WTC11 (cell line): ENCODE results near the gene PLA2G12B. TPM values are rescaled to one million over a fixed set of nuclear protein-coding genes. Genes with fewer than 3 reads are reported as not detected.

Experiments used
- ATAC-seq: fragments of 200-7000 bp; cut with Tn5 transposase; 2 replicates; pipeline ENCODE4 v1.10.0; 2021; ENCODE audit warnings: mild to moderate bottlenecking, moderate library complexity
- CTCF ChIA-PET: fragments of 300-600 bp; sonication (Branson Sonifier 250); formaldehyde crosslinking; loops from one replicate; lab custom pipeline; 2021; ENCODE audit warnings: antibody characterized with exemption; lab: Charles Lee
- POLR2A ChIA-PET: fragments of 350-600 bp; sonication (Branson Sonifier 250); formaldehyde crosslinking; loops from one replicate; lab custom pipeline; 2021; ENCODE audit warnings: antibody characterized with exemption; lab: Charles Lee
- DNase-seq: peaks from one replicate; pipeline ENCODE4 v3.0.0; 2021; ENCODE audit warnings: low spot score
- H3K27ac Mint-ChIP-seq: 2 replicates; pipeline ENCODE4 v1.8.0; 2021; ENCODE audit warnings: mixed read lengths
- H3K27me3 Mint-ChIP-seq: 2 replicates; pipeline ENCODE4 v1.8.0; 2021; ENCODE audit warnings: low read depth, mild to moderate bottlenecking, moderate library complexity, mixed read lengths
- H3K36me3 Mint-ChIP-seq: 2 replicates; pipeline ENCODE4 v1.8.0; 2021; ENCODE audit warnings: mixed read lengths
- H3K4me1 Mint-ChIP-seq: 2 replicates; pipeline ENCODE4 v1.8.0; 2022; ENCODE audit warnings: mixed read lengths
- H3K4me3 Mint-ChIP-seq: 2 replicates; pipeline ENCODE4 v1.8.0; 2021; ENCODE audit warnings: mild to moderate bottlenecking, moderate library complexity, mixed read lengths
- H3K9me3 Mint-ChIP-seq: 2 replicates; pipeline ENCODE4 v1.8.0; 2021; ENCODE audit warnings: mixed read lengths
- ATF1 ChIP-seq: sonication (generic); formaldehyde crosslinking; IDR thresholded peaks from 2 replicates; pipeline ENCODE4 v1.8.1; 2023; ENCODE audit warnings: mild to moderate bottlenecking, moderate library complexity, missing genetic modification reagents
- CBFB ChIP-seq: sonication (generic); formaldehyde crosslinking; IDR thresholded peaks from 2 replicates; pipeline ENCODE4 v1.8.1; 2022; ENCODE audit warnings: mild to moderate bottlenecking, low read depth, missing genetic modification reagents
- EMX1 ChIP-seq: fragments of 250-450 bp; sonication (Bioruptor Pico); IDR thresholded peaks from 2 replicates; pipeline ENCODE4 v1.8.0; 2021; ENCODE audit warnings: mild to moderate bottlenecking
- ESRRA ChIP-seq: sonication (generic); formaldehyde crosslinking; IDR thresholded peaks from 2 replicates; pipeline ENCODE4 v1.8.1; 2022; ENCODE audit warnings: mild to moderate bottlenecking, missing genetic modification reagents, borderline replicate concordance
- FOXK1 ChIP-seq: sonication (generic); formaldehyde crosslinking; IDR thresholded peaks from 2 replicates; pipeline ENCODE4 v1.8.0; 2022; ENCODE audit warnings: mild to moderate bottlenecking, moderate library complexity, missing genetic modification reagents
- NR1H2 ChIP-seq: sonication (generic); formaldehyde crosslinking; IDR thresholded peaks from 2 replicates; pipeline ENCODE4 v1.9.0; 2021; ENCODE audit warnings: mild to moderate bottlenecking, moderate library complexity, missing genetic modification reagents
- NR3C1 ChIP-seq: sonication (generic); formaldehyde crosslinking; conservative IDR thresholded peaks from 2 replicates; pipeline ENCODE4 v1.8.1; 2023; ENCODE audit warnings: low read depth, mild to moderate bottlenecking, missing genetic modification reagents
- SMAD3 ChIP-seq: sonication (generic); formaldehyde crosslinking; IDR thresholded peaks from 2 replicates; pipeline ENCODE4 v1.8.0; 2022; ENCODE audit warnings: missing genetic modification reagents, mild to moderate bottlenecking, borderline replicate concordance
- SOX15 ChIP-seq: fragments of 250-450 bp; sonication (Bioruptor Pico); IDR thresholded peaks from 2 replicates; pipeline ENCODE4 v1.9.0; 2021; ENCODE audit warnings: mild to moderate bottlenecking
- ZNF232 ChIP-seq: sonication (generic); formaldehyde crosslinking; IDR thresholded peaks from 2 replicates; pipeline ENCODE4 v1.8.0; 2022; ENCODE audit warnings: mild to moderate bottlenecking, missing genetic modification reagents
- ZNF317 ChIP-seq: sonication (generic); formaldehyde crosslinking; IDR thresholded peaks from 2 replicates; pipeline ENCODE4 v1.8.1; 2023; ENCODE audit warnings: low read depth, mild to moderate bottlenecking, moderate library complexity, missing genetic modification reagents, borderline replicate concordance
- total RNA-seq: library from RNA; stranded (reverse); gene quantifications from 3 replicates; pipeline ENCODE4 v1.2.3, GENCODE V29; 2021
- TF ChIP-seq, protein P1 (sequence below): sonication (generic); formaldehyde crosslinking; IDR thresholded peaks from 2 replicates; pipeline ENCODE4 v1.8.1; 2023; ENCODE audit warnings: mild to moderate bottlenecking, missing genetic modification reagents
- TF ChIP-seq, protein P2 (sequence below): fragments of 250-450 bp; sonication (Bioruptor Pico); IDR thresholded peaks from 2 replicates; pipeline ENCODE4 v1.8.0; 2021; ENCODE audit warnings: mild to moderate bottlenecking
- TF ChIP-seq, protein P3 (sequence below): fragments of 200-600 bp; IDR thresholded peaks from 2 replicates; pipeline ENCODE4 v1.8.0; 2022; ENCODE audit warnings: antibody characterized with exemption
- TF ChIP-seq, protein P4 (sequence below): sonication (generic); formaldehyde crosslinking; IDR thresholded peaks from 2 replicates; pipeline ENCODE4 v1.8.1; 2023; ENCODE audit warnings: mild to moderate bottlenecking, missing genetic modification reagents, borderline replicate concordance
- TF ChIP-seq, protein P5 (sequence below): sonication (generic); formaldehyde crosslinking; IDR thresholded peaks from 2 replicates; pipeline ENCODE4 v1.8.1; 2023; ENCODE audit warnings: mild to moderate bottlenecking, missing genetic modification reagents
- TF ChIP-seq, protein P6 (sequence below): fragments of 250-450 bp; sonication (Bioruptor Pico); IDR thresholded peaks from 2 replicates; pipeline ENCODE4 v1.9.0; 2021; ENCODE audit warnings: mild to moderate bottlenecking, borderline replicate concordance
- TF ChIP-seq, protein P7 (sequence below): sonication (generic); formaldehyde crosslinking; IDR thresholded peaks from 2 replicates; pipeline ENCODE4 v1.8.0; 2022; ENCODE audit warnings: mild to moderate bottlenecking, missing genetic modification reagents

Gene PLA2G12B
- total RNA-seq, 1 experiment from 2014 or later: not detected

DNA sequence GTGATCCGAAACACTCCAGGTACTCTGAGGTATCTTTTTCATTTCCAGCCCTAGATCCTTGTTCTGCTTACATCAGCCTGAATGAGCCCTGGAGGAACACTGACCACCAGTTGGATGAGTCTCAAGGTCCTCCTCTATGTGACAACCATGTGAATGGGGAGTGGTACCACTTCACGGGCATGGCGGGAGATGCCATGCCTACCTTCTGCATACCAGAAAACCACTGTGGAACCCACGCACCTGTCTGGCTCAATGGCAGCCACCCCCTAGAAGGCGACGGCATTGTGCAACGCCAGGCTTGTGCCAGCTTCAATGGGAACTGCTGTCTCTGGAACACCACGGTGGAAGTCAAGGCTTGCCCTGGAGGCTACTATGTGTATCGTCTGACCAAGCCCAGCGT, 56.0 kb downstream of the PLA2G12B start:
- Mint-ChIP-seq H3K27me3 (no peaks in the 10 kb centered on the region), H3K9me3 (peaks cover 2% of the 10 kb centered on the region), H3K27ac (no peak overlapping the region), H3K4me3 (no peak overlapping the region), H3K36me3 (peaks cover 2% of the 10 kb centered on the region), H3K4me1 (no peaks in the 10 kb centered on the region)
- TF ChIP-seq EMX1 (CRISPR knock-in tag): no peak
- no peak for TF ChIP-seq SMAD3 (CRISPR knock-in tag)
- TF ChIP-seq ZNF317: no peak
- TF ChIP-seq ESRRA: no peak
- no peak for TF ChIP-seq SOX15 (CRISPR knock-in tag)
- TF ChIP-seq, protein P1, sequence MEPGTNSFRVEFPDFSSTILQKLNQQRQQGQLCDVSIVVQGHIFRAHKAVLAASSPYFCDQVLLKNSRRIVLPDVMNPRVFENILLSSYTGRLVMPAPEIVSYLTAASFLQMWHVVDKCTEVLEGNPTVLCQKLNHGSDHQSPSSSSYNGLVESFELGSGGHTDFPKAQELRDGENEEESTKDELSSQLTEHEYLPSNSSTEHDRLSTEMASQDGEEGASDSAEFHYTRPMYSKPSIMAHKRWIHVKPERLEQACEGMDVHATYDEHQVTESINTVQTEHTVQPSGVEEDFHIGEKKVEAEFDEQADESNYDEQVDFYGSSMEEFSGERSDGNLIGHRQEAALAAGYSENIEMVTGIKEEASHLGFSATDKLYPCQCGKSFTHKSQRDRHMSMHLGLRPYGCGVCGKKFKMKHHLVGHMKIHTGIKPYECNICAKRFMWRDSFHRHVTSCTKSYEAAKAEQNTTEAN (CRISPR knock-in tag): no peak
- TF ChIP-seq NR3C1 (CRISPR knock-in tag): no peak
- TF ChIP-seq, protein P2, sequence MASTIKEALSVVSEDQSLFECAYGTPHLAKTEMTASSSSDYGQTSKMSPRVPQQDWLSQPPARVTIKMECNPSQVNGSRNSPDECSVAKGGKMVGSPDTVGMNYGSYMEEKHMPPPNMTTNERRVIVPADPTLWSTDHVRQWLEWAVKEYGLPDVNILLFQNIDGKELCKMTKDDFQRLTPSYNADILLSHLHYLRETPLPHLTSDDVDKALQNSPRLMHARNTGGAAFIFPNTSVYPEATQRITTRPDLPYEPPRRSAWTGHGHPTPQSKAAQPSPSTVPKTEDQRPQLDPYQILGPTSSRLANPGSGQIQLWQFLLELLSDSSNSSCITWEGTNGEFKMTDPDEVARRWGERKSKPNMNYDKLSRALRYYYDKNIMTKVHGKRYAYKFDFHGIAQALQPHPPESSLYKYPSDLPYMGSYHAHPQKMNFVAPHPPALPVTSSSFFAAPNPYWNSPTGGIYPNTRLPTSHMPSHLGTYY: no peak
- TF ChIP-seq ATF1: no peak
- no peak for TF ChIP-seq NR1H2 (CRISPR knock-in tag)
- TF ChIP-seq FOXK1 (CRISPR knock-in tag): no peak
- TF ChIP-seq, protein P3, sequence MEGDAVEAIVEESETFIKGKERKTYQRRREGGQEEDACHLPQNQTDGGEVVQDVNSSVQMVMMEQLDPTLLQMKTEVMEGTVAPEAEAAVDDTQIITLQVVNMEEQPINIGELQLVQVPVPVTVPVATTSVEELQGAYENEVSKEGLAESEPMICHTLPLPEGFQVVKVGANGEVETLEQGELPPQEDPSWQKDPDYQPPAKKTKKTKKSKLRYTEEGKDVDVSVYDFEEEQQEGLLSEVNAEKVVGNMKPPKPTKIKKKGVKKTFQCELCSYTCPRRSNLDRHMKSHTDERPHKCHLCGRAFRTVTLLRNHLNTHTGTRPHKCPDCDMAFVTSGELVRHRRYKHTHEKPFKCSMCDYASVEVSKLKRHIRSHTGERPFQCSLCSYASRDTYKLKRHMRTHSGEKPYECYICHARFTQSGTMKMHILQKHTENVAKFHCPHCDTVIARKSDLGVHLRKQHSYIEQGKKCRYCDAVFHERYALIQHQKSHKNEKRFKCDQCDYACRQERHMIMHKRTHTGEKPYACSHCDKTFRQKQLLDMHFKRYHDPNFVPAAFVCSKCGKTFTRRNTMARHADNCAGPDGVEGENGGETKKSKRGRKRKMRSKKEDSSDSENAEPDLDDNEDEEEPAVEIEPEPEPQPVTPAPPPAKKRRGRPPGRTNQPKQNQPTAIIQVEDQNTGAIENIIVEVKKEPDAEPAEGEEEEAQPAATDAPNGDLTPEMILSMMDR: no peak
- ATAC-seq: no peak
- POLR2A ChIA-PET: no interaction called here
- no peak for DNase-seq
- CTCF ChIA-PET: no interaction called here

DNA sequence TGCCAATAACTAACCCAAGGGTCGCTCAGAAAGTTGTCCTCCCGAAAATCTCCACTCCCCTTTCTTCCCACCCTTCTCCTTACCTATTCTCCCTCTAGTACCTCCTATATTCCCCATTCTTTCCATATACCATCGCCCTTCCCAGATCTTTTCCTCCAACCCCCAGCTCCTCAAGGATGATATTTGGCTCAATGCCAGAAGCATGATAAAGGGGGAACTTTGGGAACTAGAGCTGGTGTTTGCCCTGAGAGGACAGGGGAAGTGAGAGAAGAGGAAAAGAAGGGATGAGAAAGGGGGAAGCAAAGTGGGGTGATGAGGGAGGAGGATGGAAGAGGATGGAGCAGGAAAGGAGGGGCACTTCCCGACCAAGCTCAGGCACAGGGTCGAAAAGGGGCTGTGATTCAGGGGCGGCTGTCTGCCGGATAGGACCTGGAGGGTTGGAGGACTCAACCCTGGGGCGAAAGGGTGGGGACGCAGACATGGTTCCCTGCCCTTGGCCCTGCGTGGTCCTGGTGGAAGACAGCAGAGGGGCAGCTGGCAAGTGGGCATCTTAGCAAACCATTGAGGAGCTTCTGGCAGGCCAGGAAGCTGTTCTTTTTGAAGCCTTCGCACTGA, 59.3 kb downstream of the PLA2G12B start:
- ChIA-PET POLR2A (no interaction called here), CTCF (no interaction called here)
- TF ChIP-seq, protein P4, sequence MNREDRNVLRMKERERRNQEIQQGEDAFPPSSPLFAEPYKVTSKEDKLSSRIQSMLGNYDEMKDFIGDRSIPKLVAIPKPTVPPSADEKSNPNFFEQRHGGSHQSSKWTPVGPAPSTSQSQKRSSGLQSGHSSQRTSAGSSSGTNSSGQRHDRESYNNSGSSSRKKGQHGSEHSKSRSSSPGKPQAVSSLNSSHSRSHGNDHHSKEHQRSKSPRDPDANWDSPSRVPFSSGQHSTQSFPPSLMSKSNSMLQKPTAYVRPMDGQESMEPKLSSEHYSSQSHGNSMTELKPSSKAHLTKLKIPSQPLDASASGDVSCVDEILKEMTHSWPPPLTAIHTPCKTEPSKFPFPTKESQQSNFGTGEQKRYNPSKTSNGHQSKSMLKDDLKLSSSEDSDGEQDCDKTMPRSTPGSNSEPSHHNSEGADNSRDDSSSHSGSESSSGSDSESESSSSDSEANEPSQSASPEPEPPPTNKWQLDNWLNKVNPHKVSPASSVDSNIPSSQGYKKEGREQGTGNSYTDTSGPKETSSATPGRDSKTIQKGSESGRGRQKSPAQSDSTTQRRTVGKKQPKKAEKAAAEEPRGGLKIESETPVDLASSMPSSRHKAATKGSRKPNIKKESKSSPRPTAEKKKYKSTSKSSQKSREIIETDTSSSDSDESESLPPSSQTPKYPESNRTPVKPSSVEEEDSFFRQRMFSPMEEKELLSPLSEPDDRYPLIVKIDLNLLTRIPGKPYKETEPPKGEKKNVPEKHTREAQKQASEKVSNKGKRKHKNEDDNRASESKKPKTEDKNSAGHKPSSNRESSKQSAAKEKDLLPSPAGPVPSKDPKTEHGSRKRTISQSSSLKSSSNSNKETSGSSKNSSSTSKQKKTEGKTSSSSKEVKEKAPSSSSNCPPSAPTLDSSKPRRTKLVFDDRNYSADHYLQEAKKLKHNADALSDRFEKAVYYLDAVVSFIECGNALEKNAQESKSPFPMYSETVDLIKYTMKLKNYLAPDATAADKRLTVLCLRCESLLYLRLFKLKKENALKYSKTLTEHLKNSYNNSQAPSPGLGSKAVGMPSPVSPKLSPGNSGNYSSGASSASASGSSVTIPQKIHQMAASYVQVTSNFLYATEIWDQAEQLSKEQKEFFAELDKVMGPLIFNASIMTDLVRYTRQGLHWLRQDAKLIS (CRISPR knock-in tag): no peak
- TF ChIP-seq, protein P5, sequence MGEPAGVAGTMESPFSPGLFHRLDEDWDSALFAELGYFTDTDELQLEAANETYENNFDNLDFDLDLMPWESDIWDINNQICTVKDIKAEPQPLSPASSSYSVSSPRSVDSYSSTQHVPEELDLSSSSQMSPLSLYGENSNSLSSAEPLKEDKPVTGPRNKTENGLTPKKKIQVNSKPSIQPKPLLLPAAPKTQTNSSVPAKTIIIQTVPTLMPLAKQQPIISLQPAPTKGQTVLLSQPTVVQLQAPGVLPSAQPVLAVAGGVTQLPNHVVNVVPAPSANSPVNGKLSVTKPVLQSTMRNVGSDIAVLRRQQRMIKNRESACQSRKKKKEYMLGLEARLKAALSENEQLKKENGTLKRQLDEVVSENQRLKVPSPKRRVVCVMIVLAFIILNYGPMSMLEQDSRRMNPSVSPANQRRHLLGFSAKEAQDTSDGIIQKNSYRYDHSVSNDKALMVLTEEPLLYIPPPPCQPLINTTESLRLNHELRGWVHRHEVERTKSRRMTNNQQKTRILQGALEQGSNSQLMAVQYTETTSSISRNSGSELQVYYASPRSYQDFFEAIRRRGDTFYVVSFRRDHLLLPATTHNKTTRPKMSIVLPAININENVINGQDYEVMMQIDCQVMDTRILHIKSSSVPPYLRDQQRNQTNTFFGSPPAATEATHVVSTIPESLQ (CRISPR knock-in tag): no peak
- TF ChIP-seq, protein P6, sequence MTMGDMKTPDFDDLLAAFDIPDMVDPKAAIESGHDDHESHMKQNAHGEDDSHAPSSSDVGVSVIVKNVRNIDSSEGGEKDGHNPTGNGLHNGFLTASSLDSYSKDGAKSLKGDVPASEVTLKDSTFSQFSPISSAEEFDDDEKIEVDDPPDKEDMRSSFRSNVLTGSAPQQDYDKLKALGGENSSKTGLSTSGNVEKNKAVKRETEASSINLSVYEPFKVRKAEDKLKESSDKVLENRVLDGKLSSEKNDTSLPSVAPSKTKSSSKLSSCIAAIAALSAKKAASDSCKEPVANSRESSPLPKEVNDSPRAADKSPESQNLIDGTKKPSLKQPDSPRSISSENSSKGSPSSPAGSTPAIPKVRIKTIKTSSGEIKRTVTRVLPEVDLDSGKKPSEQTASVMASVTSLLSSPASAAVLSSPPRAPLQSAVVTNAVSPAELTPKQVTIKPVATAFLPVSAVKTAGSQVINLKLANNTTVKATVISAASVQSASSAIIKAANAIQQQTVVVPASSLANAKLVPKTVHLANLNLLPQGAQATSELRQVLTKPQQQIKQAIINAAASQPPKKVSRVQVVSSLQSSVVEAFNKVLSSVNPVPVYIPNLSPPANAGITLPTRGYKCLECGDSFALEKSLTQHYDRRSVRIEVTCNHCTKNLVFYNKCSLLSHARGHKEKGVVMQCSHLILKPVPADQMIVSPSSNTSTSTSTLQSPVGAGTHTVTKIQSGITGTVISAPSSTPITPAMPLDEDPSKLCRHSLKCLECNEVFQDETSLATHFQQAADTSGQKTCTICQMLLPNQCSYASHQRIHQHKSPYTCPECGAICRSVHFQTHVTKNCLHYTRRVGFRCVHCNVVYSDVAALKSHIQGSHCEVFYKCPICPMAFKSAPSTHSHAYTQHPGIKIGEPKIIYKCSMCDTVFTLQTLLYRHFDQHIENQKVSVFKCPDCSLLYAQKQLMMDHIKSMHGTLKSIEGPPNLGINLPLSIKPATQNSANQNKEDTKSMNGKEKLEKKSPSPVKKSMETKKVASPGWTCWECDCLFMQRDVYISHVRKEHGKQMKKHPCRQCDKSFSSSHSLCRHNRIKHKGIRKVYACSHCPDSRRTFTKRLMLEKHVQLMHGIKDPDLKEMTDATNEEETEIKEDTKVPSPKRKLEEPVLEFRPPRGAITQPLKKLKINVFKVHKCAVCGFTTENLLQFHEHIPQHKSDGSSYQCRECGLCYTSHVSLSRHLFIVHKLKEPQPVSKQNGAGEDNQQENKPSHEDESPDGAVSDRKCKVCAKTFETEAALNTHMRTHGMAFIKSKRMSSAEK (CRISPR knock-in tag): no peak
- TF ChIP-seq CBFB: no peak
- TF ChIP-seq ZNF232 (CRISPR knock-in tag): no peak
- TF ChIP-seq, protein P7, sequence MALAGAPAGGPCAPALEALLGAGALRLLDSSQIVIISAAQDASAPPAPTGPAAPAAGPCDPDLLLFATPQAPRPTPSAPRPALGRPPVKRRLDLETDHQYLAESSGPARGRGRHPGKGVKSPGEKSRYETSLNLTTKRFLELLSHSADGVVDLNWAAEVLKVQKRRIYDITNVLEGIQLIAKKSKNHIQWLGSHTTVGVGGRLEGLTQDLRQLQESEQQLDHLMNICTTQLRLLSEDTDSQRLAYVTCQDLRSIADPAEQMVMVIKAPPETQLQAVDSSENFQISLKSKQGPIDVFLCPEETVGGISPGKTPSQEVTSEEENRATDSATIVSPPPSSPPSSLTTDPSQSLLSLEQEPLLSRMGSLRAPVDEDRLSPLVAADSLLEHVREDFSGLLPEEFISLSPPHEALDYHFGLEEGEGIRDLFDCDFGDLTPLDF (CRISPR knock-in tag): no peak

More for the DNA sequence above, 59.3 kb downstream of the PLA2G12B start:
- no peaks in the 10 kb centered on the region for H3K27me3 Mint-ChIP-seq
- no peak overlapping the region for H3K27ac Mint-ChIP-seq
- H3K4me1 Mint-ChIP-seq: no peaks in the 10 kb centered on the region
- H3K9me3 Mint-ChIP-seq: peaks cover 5% of the 10 kb centered on the region; the same call in 1 of the 2 replicates
- DNase-seq (no peak), ATAC-seq (peak; percentile 51)
- H3K36me3 Mint-ChIP-seq: no peaks in the 10 kb centered on the region
- H3K4me3 Mint-ChIP-seq: no peak overlapping the region
